ENCODE measurements around the gene GNRHR. TPM values are rescaled to one million over a fixed set of nuclear protein-coding genes. Genes with fewer than 3 reads are reported as not detected.

GNRHR gene
- total and polyA plus RNA-seq, 2 of the 4 experiments (the other 2 are of a cell fraction), result not detected

- Histone ChIP-seq H3K4me3 (ENCODE audit: insufficient read depth, low read depth, low read length) (no peak overlapping the region), H4K5ac (ENCODE audit: low read depth, low read length) (no peak overlapping the region), H2AK5ac (ENCODE audit: low read depth, low read length) (no peak overlapping the region), H4K91ac (ENCODE audit: insufficient read depth, low read depth, low read length) (no peak overlapping the region), H3K9me1 (ENCODE audit: insufficient read depth, low read length) (peaks cover 11% of the 10 kb centered on the region; the same call in 1 of the 2 replicates), H2BK15ac (ENCODE audit: low read depth, low read length) (0 out of 3 replicates have a peak overlapping the region, but pooled peaks have one; percentile 7), H3K4ac (ENCODE audit: low read depth, low read length) (peak overlapping the region; percentile 16; the same call in 1 of the 2 replicates), H4K8ac (ENCODE audit: low read depth in 2 of 2, low read length in 2 of 2) (no peak overlapping the region), H3K9ac (ENCODE audit: low read depth, low read length) (no peak overlapping the region), H2AK9ac (replicated peaks; ENCODE audit: low read depth, low read length, poor library complexity) (no peak overlapping the region), H3K4me1 (ENCODE audit: control insufficient read depth, insufficient read depth, low read length) (peaks cover 8% of the 10 kb centered on the region; the same call in 1 of the 2 replicates), H3K18ac (ENCODE audit: low read depth, low read length) (no peak overlapping the region), H2BK5ac (ENCODE audit: low read depth, low read length, poor library complexity, severe bottlenecking) (no peak overlapping the region), H2BK20ac (ENCODE audit: low read depth, low read length) (no peak overlapping the region), H2AFZ (replicated peaks; ENCODE audit: low read length, poor library complexity) (no peak overlapping the region), H3K36me3 (ENCODE audit: control insufficient read depth, insufficient read depth, low read length) (peaks cover 4% of the 10 kb centered on the region; the same call in 1 of the 2 replicates), H4K20me1 (ENCODE audit: insufficient read depth, low read length) (no peaks in the 10 kb centered on the region), H3K14ac (replicated peaks; ENCODE audit: low read depth, low read length) (0 out of 2 replicates have a peak overlapping the region, but pooled peaks have one; percentile 57), H3K27ac (ENCODE audit: insufficient read depth, low read length) (no peak overlapping the region), H3K27me3 (ENCODE audit: control insufficient read depth, insufficient read depth, low read length) (no peaks in the 10 kb centered on the region), H3K9me3 (ENCODE audit: control insufficient read depth, insufficient read depth, low read length) (no peaks in the 10 kb centered on the region), H3K79me1 (ENCODE audit: low read depth in 1 of 2, low read length in 2 of 2) (peaks cover 3 to 23% of the 10 kb centered on the region in 2 experiments; a peak in 3 of 4 replicates), H3K23ac (ENCODE audit: low read depth, low read length) (no peak overlapping the region), H3K56ac (ENCODE audit: extremely low read depth, insufficient read depth, low read length) (no peak overlapping the region), H3K4me2 (ENCODE audit: low read depth, low read length) (no peak overlapping the region), H2BK120ac (ENCODE audit: low read depth, low read length) (no peak overlapping the region)
- no peak for DNase-seq
- no peak for ATAC-seq (ENCODE audit: low read depth)
- BruUV-seq (replicated peaks), result no TSS peak
- dilution Hi-C loops (cut with HindIII; ENCODE audit: low sequenced_read_pairs, unreplicated experiment), result no loop called here
- ChIA-PET POLR2A (ENCODE audit: unreplicated experiment) (no interaction called here), CTCF (no interaction called here)
- intact Hi-C loops (cut with micrococcal nuclease), result no loop called here
- in situ Hi-C loops (cut with MboI; ENCODE audit: low sequenced_read_pairs), result no loop called here
- WGBS, 2 experiments (ENCODE audit: extremely low coverage in 2 of 2, insufficient read length in 1 of 2), result 100% methylated on average over 2 of the region's 3 CpGs; no CpG with 5 or more reads in 1 of the 2 experiments
- no peak for TF ChIP-seq USF2 (IDR thresholded peaks at IDR 0.05; ENCODE audit: low read depth, low read length)
- TF ChIP-seq SMC3 (IDR thresholded peaks at IDR 0.05; ENCODE audit: low read depth, low read length), result no peak
- TF ChIP-seq MAFK (IDR thresholded peaks at IDR 0.05; ENCODE audit: low read depth, low read length), result no peak
- no peak for TF ChIP-seq FOS (IDR thresholded peaks at IDR 0.05; ENCODE audit: low read depth, low read length)
- no peak for TF ChIP-seq MXI1 (IDR thresholded peaks at IDR 0.05; ENCODE audit: borderline replicate concordance, low read depth, low read length)
- TF ChIP-seq RFX5 (IDR thresholded peaks at IDR 0.05; ENCODE audit: low read depth, low read length), result no peak
These were observed 34.1 kb downstream of the GNRHR start for GRCh38 chr4:67719953-67720617.

All from IMR-90 (cell line).